Progenitor cell of endocrine pancreas (in vitro differentiated cells): ENCODE results near the gene EHBP1. TPM values are rescaled to one million over a fixed set of nuclear protein-coding genes. Genes with fewer than 3 reads are reported as not detected.

Source experiments
- DNase-seq: peaks from one replicate; pipeline ENCODE4 v3.0.0; 2021; ENCODE audit warnings: low spot score; ENCODE audit not compliant: unreplicated experiment
- H3K27ac Mint-ChIP-seq: 2 replicates; pipeline ENCODE4 v1.8.0; 2021; ENCODE audit warnings: mild to moderate bottlenecking, moderate library complexity, mixed read lengths
- H3K27me3 Mint-ChIP-seq: 2 replicates; pipeline ENCODE4 v1.8.0; 2021; ENCODE audit warnings: mixed read lengths
- H3K36me3 Mint-ChIP-seq: 2 replicates; pipeline ENCODE4 v1.8.0; 2022; ENCODE audit warnings: mixed read lengths; ENCODE audit not compliant: insufficient read depth
- H3K4me1 Mint-ChIP-seq: 2 replicates; pipeline ENCODE4 v1.8.0; 2021; ENCODE audit warnings: low read depth, mixed read lengths
- H3K4me3 Mint-ChIP-seq: 2 replicates; pipeline ENCODE4 v1.8.0; 2021; ENCODE audit warnings: low read depth, mild to moderate bottlenecking, moderate library complexity, mixed read lengths
- H3K9me3 Mint-ChIP-seq: 2 replicates; pipeline ENCODE4 v1.8.0; 2021; ENCODE audit warnings: low read depth, mixed read lengths
- CTCF ChIP-seq: fragments of 200-600 bp; sonication (generic); IDR thresholded peaks from one replicate; pipeline ENCODE4 v1.5.0; 2021; ENCODE audit warnings: antibody characterized with exemption, mild to moderate bottlenecking; ENCODE audit not compliant: unreplicated experiment
- total RNA-seq: library from RNA; stranded (reverse); gene quantifications from 2 replicates; pipeline ENCODE4 v1.2.1, GENCODE V29; 2021

The EHBP1 gene
- total RNA-seq, 1 donor from 2014 or later = 45.6 TPM

GRCh38 chr2:63060472-63060991, 355.0 kb downstream of the EHBP1 start:
- no peak for DNase-seq
- H3K27ac Mint-ChIP-seq = no peak overlapping the region
- no peak for TF ChIP-seq CTCF
- H3K9me3 Mint-ChIP-seq = no peaks in the 10 kb centered on the region
- peaks cover 6% of the 10 kb centered on the region for H3K4me1 Mint-ChIP-seq
- H3K27me3 Mint-ChIP-seq = peaks cover 76% of the 10 kb centered on the region
- H3K4me3 Mint-ChIP-seq = no peak overlapping the region
- peaks cover 8% of the 10 kb centered on the region for H3K36me3 Mint-ChIP-seq

- peaks cover 60% of the 10 kb centered on the region for H3K27me3 Mint-ChIP-seq
- no peak overlapping the region for H3K27ac Mint-ChIP-seq
- DNase-seq = no peak
- H3K4me1 Mint-ChIP-seq = peaks cover 3% of the 10 kb centered on the region
- H3K9me3 Mint-ChIP-seq = no peaks in the 10 kb centered on the region
- H3K4me3 Mint-ChIP-seq = no peak overlapping the region
- no peak for TF ChIP-seq CTCF
- no peaks in the 10 kb centered on the region for H3K36me3 Mint-ChIP-seq
These were observed 358.7 kb downstream of the EHBP1 start for GRCh38 chr2:63064197-63064596.

- Mint-ChIP-seq H3K36me3 (no peaks in the 10 kb centered on the region), H3K27me3 (peaks cover 60% of the 10 kb centered on the region), H3K4me3 (no peak overlapping the region), H3K27ac (no peak overlapping the region), H3K9me3 (no peaks in the 10 kb centered on the region), H3K4me1 (peaks cover 3% of the 10 kb centered on the region)
- DNase-seq = no peak
- TF ChIP-seq CTCF = no peak
These were observed 359.1 kb downstream of the EHBP1 start for GRCh38 chr2:63064661-63065060.

- Mint-ChIP-seq H3K4me1 (no peaks in the 10 kb centered on the region), H3K9me3 (no peaks in the 10 kb centered on the region), H3K27me3 (peaks cover 46% of the 10 kb centered on the region), H3K36me3 (no peaks in the 10 kb centered on the region), H3K4me3 (no peak overlapping the region), H3K27ac (no peak overlapping the region)
- TF ChIP-seq CTCF = no peak
- DNase-seq = no peak
These were observed 360.8 kb downstream of the EHBP1 start for GRCh38 chr2:63066265-63066664.

GRCh38 chr2:63066838-63067237, 361.3 kb downstream of the EHBP1 start:
- H3K27me3 Mint-ChIP-seq = peaks cover 41% of the 10 kb centered on the region
- H3K27ac Mint-ChIP-seq = no peak overlapping the region
- no peak overlapping the region for H3K4me3 Mint-ChIP-seq
- DNase-seq = no peak
- H3K9me3 Mint-ChIP-seq = no peaks in the 10 kb centered on the region
- no peaks in the 10 kb centered on the region for H3K36me3 Mint-ChIP-seq
- H3K4me1 Mint-ChIP-seq = no peaks in the 10 kb centered on the region
- TF ChIP-seq CTCF = no peak
